Skin of body (tissue), 2 donors: ENCODE measurements around the gene TDRD3. TPM values are rescaled to one million over a fixed set of nuclear protein-coding genes. Genes with fewer than 3 reads are reported as not detected.
"Not testable (repeated sequence)": the region's sequence is repeated elsewhere in the genome, so short reads cannot be mapped to it uniquely, and the experiment has no call there.

ENCODE experiments used
- DNase-seq: peaks from one replicate; lab custom pipeline; 2025; lab: John Stamatoyannopoulos, UW
- total RNA-seq: library from RNA; depleted of rRNA; stranded (reverse); fragments of >200 nt; gene quantifications from one replicate; pipeline ENCODE4 v1.2.3, GENCODE V29; 2014

The TDRD3 gene
- total RNA-seq = 47.2 TPM

GRCh38 chr13:60396783-60397703, at the start of gene TDRD3:
TSS of gene TDRD3 (plus strand) at chr13:60397220. CDS start at chr13:60397365, 145 bp downstream.
- peak; percentile 94 for DNase-seq

DNA sequence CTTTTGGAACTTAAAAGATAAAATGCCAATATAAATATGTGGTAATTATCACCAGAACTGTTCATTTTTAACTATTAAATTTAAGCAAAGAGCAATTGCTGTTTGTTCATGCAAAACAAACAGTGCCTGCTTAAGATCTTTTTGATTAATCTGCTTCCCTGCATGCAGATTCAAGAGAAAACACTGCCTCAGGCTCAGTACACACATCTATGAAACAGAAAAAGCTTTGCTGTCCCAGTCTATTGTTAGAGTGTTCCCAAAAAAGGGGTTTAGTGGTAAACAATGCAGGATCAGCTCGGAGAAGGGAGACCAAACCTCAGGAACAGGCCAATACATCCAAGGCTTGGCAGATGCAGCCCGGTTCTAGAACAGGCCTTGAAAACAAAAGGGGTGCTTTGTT, 49.3 kb upstream of the TDRD3 start:
- no peak for DNase-seq

GRCh38 chr13:60348097-60348496, 48.9 kb upstream of the TDRD3 start:
- no peak for DNase-seq

DNA sequence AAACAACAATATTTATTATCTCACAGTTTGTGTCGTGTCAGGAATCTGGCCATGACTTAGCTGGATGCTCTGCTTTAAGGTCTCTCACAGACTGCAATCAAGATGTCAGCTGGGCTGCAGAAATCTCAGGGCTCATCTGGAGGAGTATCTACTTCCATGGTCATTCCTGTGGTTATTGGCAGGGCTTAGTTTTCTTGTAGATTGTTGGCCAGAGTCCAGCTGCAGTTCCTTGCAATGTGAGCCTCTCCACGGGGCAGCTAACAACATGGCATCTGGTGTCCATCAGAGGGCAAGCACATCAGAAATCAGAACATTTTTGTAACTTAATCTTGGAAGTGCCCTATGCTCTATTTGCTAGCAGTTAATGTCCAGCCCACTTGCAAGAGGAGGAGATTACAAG, 45.7 kb upstream of the TDRD3 start:
- peak; percentile 8 for DNase-seq

- DNase-seq = no peak
Observed at GRCh38 chr13:60351855-60352615, 45.0 kb upstream of the TDRD3 start.

DNA sequence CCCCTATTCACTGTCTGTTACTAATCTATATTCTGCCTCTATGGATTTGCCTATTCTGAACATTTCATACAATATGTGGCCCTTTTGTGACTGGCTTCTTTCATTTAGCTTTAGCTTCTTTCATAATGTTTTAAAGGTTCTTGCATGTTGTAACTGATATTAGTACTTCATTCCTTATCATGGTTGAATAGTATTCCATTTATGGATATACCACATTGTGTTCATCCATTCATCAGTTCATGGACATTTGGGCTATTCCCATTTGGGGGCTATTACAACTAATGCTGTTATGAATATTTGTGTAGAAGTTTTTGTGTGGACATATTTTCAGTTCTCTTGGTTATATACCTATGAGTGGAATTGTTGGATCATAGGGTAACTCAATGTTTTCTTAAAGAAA, 44.4 kb upstream of the TDRD3 start:
- DNase-seq = no peak

DNA sequence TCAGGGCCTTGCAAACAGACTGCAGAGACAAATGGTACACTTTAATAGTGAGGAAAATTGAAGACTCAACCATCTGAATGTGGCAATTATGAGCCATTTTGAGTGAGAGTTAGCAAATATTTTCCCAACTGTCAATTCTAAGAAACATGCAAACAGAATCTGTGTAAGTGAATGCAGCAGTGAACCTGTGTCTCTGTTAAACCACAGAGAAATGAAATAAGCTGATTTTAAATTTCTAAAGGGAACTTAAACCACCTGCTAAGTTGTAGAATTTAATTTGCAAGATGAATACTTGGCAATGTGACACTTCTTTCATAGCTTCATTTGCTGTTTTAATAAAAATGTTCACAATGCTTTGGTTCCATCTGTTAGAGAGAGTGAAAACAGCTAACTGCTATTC, 42.0 kb upstream of the TDRD3 start:
- no peak for DNase-seq

- DNase-seq = no peak
Observed at GRCh38 chr13:60356970-60357369, 40.0 kb upstream of the TDRD3 start.

GRCh38 chr13:60358453-60358852, 38.6 kb upstream of the TDRD3 start:
- DNase-seq = no peak

- DNase-seq = no peak
Observed at GRCh38 chr13:60363288-60363687, 33.7 kb upstream of the TDRD3 start.

- DNase-seq = no peak
Observed at GRCh38 chr13:60369242-60369641, 27.8 kb upstream of the TDRD3 start.

DNA sequence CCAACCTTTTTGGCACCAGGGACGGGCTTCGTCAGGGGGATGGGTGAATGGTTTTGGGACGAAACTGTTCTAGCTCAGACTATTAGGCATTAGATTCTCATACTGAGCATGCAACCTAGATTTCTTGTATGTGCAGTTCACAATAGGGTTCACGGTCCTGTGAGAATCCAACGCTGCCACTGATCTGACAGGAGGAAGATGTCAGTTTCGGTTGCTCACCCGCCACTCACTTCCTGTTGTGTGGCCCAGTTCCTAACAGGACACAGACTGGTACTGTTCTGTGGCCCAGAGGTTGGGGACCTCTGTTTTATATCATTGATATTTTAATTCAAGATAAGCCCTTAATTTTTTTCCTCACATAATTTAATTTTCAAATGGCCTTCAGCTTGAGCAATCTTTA, 26.7 kb upstream of the TDRD3 start:
- DNase-seq = no peak

DNA sequence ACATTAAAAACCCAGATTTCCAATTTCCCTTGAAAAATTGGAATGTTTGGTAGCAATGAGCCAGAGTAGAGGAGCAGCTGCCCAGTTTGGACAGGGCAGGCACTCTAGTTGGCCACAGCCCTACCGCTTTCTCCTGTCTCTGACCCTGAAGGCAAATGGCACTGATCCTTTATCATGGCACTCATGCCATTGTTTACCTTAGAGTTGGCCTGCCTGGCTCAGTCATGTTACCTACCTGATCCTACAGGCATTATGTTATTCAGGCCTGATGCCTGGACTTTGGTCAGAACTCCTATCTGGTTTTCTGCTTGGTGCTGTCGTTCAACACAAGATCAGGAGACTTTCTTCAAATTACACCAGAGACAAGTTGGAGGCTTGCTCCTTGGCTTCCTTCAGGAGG, 24.9 kb upstream of the TDRD3 start:
- no peak for DNase-seq

DNA sequence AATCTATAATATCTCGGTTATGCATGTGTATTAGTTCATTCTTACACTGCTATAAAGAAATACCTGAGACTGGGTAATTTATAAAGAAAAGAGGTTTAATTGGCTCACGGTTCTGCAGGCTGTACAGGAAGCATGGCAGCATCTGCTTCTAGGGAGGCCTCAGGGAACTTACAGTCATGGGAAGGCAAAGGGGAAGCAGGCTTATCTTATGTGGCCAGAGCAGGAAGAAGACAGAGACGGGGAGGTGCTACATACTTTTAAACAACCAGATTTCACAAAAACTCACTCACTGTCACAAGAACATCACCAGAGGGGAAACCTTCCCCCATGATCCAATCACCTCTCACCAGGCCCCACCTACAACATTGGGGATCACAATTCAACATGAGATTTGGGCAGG, 17.7 kb upstream of the TDRD3 start:
- DNase-seq = not testable (repeated sequence)

DNA sequence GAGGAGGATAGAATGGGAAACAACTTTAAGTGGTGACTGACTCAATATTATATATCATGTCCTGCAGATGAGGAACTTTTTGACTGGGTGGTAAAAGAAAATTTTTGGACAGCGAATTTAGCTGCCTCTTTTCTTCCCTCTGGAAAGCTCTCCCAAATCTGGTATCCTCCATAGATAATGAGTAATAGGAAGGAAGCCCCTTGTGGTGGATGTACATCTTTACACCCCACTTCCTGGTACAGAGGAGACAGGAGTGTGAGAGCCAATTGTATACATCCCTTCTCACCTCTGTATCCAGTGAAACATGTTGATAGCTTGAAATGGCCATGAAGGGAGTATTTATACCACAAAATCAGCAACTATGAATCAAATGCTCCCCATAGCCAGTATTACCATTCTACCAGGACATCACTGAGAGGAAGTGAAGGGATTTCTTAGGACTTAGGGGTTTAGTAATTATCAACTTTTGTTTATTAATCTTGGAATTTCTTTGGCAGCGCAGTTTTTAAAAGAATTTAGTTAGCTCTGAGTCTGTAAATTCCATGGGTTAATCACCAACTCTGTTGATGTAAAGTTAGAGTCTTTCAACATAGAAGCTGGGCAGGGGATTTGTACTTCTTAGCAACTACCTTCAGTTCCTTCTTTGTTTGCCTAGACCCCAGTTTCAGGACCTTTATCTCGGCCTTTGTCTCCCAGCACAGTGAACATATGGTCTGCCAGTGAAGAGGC, 17.0 kb upstream of the TDRD3 start:
- no peak for DNase-seq

GRCh38 chr13:60384911-60385310, 12.1 kb upstream of the TDRD3 start:
- DNase-seq = no peak

DNA sequence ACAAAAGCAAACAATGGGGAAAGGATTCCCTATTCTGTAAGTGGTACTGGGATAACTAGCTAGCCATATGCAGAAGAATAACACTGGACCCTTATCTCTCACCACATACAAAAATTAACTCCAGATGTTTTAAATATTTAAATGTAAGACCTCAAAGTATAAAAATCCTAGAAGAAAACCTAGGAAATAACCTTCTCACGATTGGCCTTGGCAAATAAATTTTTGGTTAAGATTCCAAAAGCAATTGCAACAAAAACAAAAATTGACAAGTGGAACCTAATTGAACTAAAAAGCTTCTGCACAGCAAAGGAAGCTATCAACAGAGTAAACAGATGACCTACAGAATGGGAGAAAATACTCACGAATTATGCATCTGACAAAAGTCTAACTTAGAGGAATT, 10.8 kb upstream of the TDRD3 start:
- no peak for DNase-seq

- DNase-seq = no peak
Observed at GRCh38 chr13:60392131-60392530, 4.9 kb upstream of the TDRD3 start.

GRCh38 chr13:60395971-60396782, 843 bp upstream of the TDRD3 start:
- DNase-seq = peak; percentile 91

DNA sequence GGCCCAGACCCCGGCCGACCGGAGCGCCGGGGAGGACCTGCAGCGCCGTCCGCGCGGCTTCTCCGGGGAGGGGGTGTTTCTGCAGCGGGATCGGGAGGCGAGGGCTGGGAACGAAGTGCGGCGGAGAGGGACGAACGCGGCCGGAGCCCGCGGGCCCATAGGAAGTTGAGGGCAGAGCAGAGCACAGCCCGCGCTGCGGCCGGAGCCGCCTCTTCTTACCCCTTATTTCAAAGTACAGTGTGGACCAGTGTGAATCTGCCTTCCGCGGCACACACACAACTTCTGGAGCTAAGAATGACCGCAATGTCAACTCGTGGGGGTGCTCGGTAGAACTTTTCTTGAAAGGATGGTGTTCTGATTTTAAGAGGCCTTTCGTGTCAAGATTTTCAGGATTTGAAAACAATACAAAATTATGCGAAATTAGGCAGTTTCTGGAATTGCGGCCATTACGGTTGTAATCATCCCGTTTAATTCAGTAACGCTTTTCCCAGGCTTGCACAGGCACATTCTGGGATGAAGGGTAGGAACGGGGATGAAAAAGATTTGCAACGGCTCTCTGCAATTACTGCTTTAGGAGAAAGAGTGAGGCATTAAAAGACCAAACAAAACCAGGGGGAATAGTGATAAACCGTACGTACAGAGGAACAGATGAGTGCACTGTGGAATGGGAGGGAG, 821 bp downstream of the TDRD3 start:
- peak; percentile 58 for DNase-seq
